Measurements from ENCODE around the gene FXYD4. TPM values are rescaled to one million over a fixed set of nuclear protein-coding genes. Genes with fewer than 3 reads are reported as not detected.

FXYD4 gene
- total RNA-seq, 5 donors from 2014 or later (not counting 1 experiment from before 2014, with no cell fraction given) = not detected

DNA sequence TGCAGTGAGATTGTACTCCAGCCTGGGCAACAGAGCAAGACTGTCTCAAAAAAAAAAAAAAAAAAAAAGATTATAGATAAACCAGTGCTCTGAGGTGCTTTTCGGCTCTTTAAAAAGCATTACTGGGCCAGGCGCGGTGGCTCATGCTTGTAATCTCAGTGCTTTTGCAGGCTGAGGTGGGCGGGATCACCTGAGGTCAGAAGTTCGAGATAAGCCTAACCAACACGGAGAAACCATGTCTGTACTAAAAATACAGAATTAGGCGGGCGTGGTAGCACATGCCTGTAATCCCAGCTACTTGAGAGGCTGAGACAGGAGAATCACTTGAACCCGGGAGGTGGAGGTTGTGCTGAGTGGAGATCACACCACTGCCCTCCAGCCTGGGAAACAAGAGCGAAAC is 44.1 kb downstream of the FXYD4 start:
- no peaks in the 10 kb centered on the region for H3K36me3 ChIP-seq (ENCODE audit: control insufficient read depth in 2 of 2, extremely low read depth in 1 of 2, insufficient read depth in 1 of 2, low read length in 1 of 2)
- no peaks in the 10 kb centered on the region for H3K27me3 Mint-ChIP-seq
- DNase-seq (no peak), ATAC-seq (replicated peaks in 1 of 4) (no peak)
- no peaks in the 10 kb centered on the region for H3K9me3 Mint-ChIP-seq
- H3K9me3 ChIP-seq = no peaks in the 10 kb centered on the region
- no peak overlapping the region for H3K4me3 Mint-ChIP-seq
- no peaks in the 10 kb centered on the region for H3K36me3 Mint-ChIP-seq
- H3K27me3 ChIP-seq (replicated peaks in 1 of 2; ENCODE audit: control insufficient read depth in 2 of 2, extremely low read depth in 1 of 2, insufficient read depth in 2 of 2, low read length in 1 of 2) = no peaks in the 10 kb centered on the region
- H3K4me1 Mint-ChIP-seq = peaks cover 27 to 29% (median 28%) of the 10 kb centered on the region in 3 donors
- ChIA-PET CTCF (no interaction called here), POLR2A (interaction anchor here in 1 of 2 donors (0.6 kb wide), 1 partner anchor 12 kb away, joined by 6 read pairs; no protein-coding TSS in a partner anchor)
- peaks cover 2 to 35% of the 10 kb centered on the region in 2 experiments for H3K4me1 ChIP-seq (ENCODE audit: control insufficient read depth in 1 of 2, extremely low read depth in 1 of 2, insufficient read depth in 2 of 2, low read length in 2 of 2)
- WGBS (ENCODE audit: insufficient coverage) = 86% methylated on average over 3 of the region's 10 CpGs
- H3K27ac ChIP-seq (ENCODE audit: low read length) = no peak overlapping the region
- H3K27ac Mint-ChIP-seq = no peak overlapping the region
- no peak overlapping the region for H3K4me3 ChIP-seq (ENCODE audit: control insufficient read depth in 1 of 2, extremely low read depth in 1 of 2, low read length in 1 of 2)

DNA sequence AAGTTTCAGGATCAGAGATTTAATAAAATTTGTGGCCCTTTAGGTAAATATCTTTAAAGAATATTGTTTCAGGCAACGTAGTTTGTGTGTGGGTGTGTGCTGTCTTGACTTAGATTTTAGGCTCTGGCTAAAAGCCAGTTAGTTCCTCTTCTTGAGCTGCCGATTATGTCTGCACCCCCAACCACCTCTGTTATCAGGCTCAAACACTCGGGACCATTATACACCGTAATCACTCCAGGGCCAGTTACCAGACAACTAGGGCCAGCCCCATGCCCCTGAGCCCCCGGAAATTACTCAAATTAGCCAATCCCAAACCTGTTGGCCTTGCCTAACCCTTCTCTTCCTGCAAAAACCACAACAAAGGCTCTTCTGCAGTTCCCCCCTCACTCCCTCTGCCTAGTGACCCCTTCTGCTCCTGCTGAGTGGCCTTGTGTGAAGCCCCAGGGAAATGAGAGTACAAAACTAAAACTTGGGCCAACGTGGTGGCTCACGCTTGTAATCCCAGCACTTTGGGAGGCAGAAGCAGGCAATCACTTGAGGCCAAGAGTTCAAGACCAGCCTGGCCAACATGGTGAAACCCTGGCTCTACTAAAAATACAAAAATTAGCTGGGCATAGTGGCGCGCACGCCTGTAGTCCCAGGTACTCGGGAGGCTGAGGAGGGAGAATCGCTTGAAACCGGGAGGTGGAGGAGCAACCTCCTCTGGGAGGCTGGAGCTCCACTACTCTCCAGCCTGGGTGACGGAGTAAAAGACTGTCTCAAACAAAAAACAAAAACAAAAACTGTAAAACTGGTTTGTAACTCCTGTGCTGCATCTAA is 46.7 kb downstream of the FXYD4 start:
- DNase-seq = peak in 22 of 35 experiments; percentile 7 to 70 (median 26)
- Histone ChIP-seq H3K4me3 (ENCODE audit: control insufficient read depth in 1 of 2, extremely low read depth in 1 of 2, low read length in 1 of 2) (no peak overlapping the region), H3K36me3 (ENCODE audit: control insufficient read depth in 2 of 2, extremely low read depth in 1 of 2, insufficient read depth in 1 of 2, low read length in 1 of 2) (no peaks in the 10 kb centered on the region), H3K4me1 (ENCODE audit: control insufficient read depth in 1 of 2, extremely low read depth in 1 of 2, insufficient read depth in 2 of 2, low read length in 2 of 2) (peaks cover 2 to 47% of the 10 kb centered on the region in 2 experiments), H3K9me3 (no peaks in the 10 kb centered on the region), H3K27ac (ENCODE audit: low read length) (peak overlapping the region; percentile 83), H3K27me3 (replicated peaks in 1 of 2; ENCODE audit: control insufficient read depth in 2 of 2, extremely low read depth in 1 of 2, insufficient read depth in 2 of 2, low read length in 1 of 2) (no peaks in the 10 kb centered on the region)
- ChIA-PET CTCF (no interaction called here), POLR2A (no interaction called here)
- Mint-ChIP-seq H3K27me3 (no peaks in the 10 kb centered on the region), H3K9me3 (no peaks in the 10 kb centered on the region), H3K4me1 (peaks cover 36 to 42% (median 37%) of the 10 kb centered on the region in 3 donors), H3K27ac (peak overlapping the region; percentile 91 to 93), H3K4me3 (peak overlapping the region; percentile 21 to 52 (median 24)), H3K36me3 (no peaks in the 10 kb centered on the region)
- peak in 3 of 4 experiments; percentile 2 to 10 (median 8) for ATAC-seq (replicated peaks in 1 of 4)
- WGBS (ENCODE audit: insufficient coverage) = 35% methylated on average over 7 of the region's 14 CpGs

DNA sequence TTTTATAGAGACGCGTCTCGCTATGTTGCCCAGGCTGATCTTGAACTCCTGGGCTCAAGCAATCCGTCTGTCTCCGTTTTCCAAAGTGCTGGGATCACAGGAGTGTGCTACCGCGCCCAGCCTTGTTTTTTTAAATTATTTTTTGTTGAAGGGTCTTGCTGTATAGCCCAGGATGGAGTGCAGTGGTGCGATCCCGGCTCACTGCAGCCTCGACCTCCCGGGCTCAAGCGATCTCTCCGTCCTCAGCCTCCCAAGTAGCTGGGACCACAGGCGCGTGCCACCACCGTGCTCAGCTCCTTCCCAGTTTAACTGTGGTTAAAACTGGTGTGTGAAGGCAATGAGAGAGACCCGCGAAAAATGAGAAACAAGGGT is 48.5 kb downstream of the FXYD4 start:
- Histone ChIP-seq H3K27ac (ENCODE audit: low read length) (peak overlapping the region; percentile 93), H3K9me3 (no peaks in the 10 kb centered on the region), H3K27me3 (replicated peaks in 1 of 2; ENCODE audit: control insufficient read depth in 2 of 2, extremely low read depth in 1 of 2, insufficient read depth in 2 of 2, low read length in 1 of 2) (no peaks in the 10 kb centered on the region), H3K4me3 (ENCODE audit: control insufficient read depth in 1 of 2, extremely low read depth in 1 of 2, low read length in 1 of 2) (peak overlapping the region; percentile 66 to 74), H3K4me1 (ENCODE audit: control insufficient read depth in 1 of 2, extremely low read depth in 1 of 2, insufficient read depth in 2 of 2, low read length in 2 of 2) (peaks cover 2 to 47% of the 10 kb centered on the region in 2 experiments), H3K36me3 (ENCODE audit: control insufficient read depth in 2 of 2, extremely low read depth in 1 of 2, insufficient read depth in 1 of 2, low read length in 1 of 2) (no peaks in the 10 kb centered on the region)
- DNase-seq (no peak), ATAC-seq (replicated peaks in 1 of 4) (no peak)
- Mint-ChIP-seq H3K4me3 (peak overlapping the region; percentile 66 to 96 (median 74)), H3K9me3 (no peaks in the 10 kb centered on the region), H3K4me1 (peaks cover 37 to 42% (median 38%) of the 10 kb centered on the region in 3 donors), H3K27ac (peak overlapping the region; percentile 86 to 90), H3K36me3 (no peaks in the 10 kb centered on the region), H3K27me3 (no peaks in the 10 kb centered on the region)
- POLR2A ChIA-PET = interaction anchor here in 1 of 2 donors (0.6 to 1.4 kb wide), 3 partner anchors 8 to 20 kb away, joined by 4 to 5 read pairs (median 4); partner anchors contain the start of gene ZNF487
- CTCF ChIA-PET = interaction anchor here in 1 of 2 donors (0.7 to 1.1 kb wide), 3 partner anchors 10 to 16 kb away, joined by 3 to 6 read pairs (median 4); no protein-coding TSS in a partner anchor
- WGBS (ENCODE audit: insufficient coverage) = 54% methylated on average over 13 of the region's 18 CpGs

DNA sequence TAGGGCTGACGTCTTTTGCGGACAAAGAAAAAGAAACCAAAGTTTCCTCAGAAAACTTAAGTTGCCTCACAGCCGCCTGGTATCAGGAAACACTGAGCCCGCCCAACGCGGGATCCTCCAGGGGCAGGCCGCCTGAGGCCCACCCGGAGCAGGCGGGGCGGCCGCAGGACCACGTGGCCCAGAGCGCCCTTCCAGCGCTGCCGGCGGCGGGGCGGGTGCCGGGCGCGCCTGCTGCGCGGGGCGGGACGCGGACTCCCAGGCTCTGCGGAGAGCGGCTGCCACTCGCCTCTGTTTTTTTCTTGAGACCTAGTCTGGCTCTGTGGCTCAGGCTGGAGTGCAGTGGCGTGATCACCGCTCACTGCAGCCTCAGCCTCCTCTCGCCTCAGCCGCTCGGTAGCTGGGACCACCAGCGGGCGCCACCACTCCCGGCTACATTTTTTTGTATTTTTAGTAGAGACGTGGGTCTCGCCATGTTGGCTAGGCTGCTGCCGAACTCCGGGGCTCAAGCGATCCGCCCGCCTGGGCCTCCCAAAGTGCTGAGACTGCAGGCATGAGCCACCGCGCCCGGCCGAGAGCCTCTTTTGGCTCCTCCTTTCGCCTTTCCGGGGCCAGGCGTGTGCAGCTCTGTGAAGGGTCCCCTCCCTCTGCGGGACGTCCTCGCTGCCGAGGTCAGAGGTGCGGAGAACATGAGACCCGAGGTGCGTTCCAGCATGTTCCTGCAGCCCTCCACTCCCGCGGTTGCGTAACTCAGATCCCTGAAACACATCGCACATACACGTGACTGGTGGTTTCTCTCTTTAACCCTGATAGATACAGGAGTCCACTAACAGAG is 49.1 kb downstream of the FXYD4 start:
- POLR2A ChIA-PET = interaction anchor here in 1 of 2 donors (0.5 to 1.4 kb wide), 3 partner anchors 16 to 26 kb away, joined by 3 to 5 read pairs (median 4); partner anchors contain the start of gene ZNF487
- WGBS (ENCODE audit: insufficient coverage) = under 1% methylated on average over 63 of the region's 63 CpGs

DNA sequence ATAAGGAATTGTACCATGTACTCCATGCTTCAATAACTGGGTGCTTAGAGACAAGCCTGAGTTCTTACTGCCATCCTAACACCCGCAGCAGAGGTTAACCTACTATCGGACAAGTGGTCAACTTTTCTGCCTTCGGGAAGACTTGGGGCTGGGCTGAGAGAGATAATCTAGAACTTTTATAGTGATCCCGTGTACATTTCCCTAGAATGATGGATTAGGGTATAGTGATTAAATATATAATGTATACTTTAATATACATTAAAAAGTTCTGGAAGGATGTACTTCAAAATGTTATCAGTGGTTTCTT is 49.7 kb downstream of the FXYD4 start:
- ATAC-seq (replicated peaks in 1 of 4) (no peak), DNase-seq (no peak)

More for the DNA sequence above, 49.1 kb downstream of the FXYD4 start:
- H3K4me1 ChIP-seq (ENCODE audit: control insufficient read depth in 1 of 2, extremely low read depth in 1 of 2, insufficient read depth in 2 of 2, low read length in 2 of 2) = peaks cover 2 to 48% of the 10 kb centered on the region in 2 experiments
- H3K27me3 ChIP-seq (replicated peaks in 1 of 2; ENCODE audit: control insufficient read depth in 2 of 2, extremely low read depth in 1 of 2, insufficient read depth in 2 of 2, low read length in 1 of 2) = no peaks in the 10 kb centered on the region
- no peaks in the 10 kb centered on the region for H3K36me3 ChIP-seq (ENCODE audit: control insufficient read depth in 2 of 2, extremely low read depth in 1 of 2, insufficient read depth in 1 of 2, low read length in 1 of 2)
- H3K9me3 Mint-ChIP-seq = no peaks in the 10 kb centered on the region
- CTCF ChIA-PET = interaction anchor here (0.5 to 1.1 kb wide), 4 partner anchors 11 to 27 kb away, joined by 3 to 6 read pairs (median 4); no protein-coding TSS in a partner anchor
- peak overlapping the region; percentile 88 to 96 (median 89) for H3K4me3 Mint-ChIP-seq
- peak overlapping the region; percentile 93 for H3K27ac ChIP-seq (ENCODE audit: low read length)
- peak overlapping the region; percentile 96 for H3K27ac Mint-ChIP-seq
- no peaks in the 10 kb centered on the region for H3K9me3 ChIP-seq
- H3K4me3 ChIP-seq (ENCODE audit: control insufficient read depth in 1 of 2, extremely low read depth in 1 of 2, low read length in 1 of 2) = peak overlapping the region; percentile 66 to 74
- no peaks in the 10 kb centered on the region for H3K27me3 Mint-ChIP-seq
- no peaks in the 10 kb centered on the region for H3K36me3 Mint-ChIP-seq
- ATAC-seq (replicated peaks in 1 of 4) = peak; percentile 92 to 95 (median 93)
- H3K4me1 Mint-ChIP-seq = peaks cover 41 to 42% (median 41%) of the 10 kb centered on the region in 3 donors
- DNase-seq = peak; percentile 65 to 91 (median 78)

More for the DNA sequence above, 49.7 kb downstream of the FXYD4 start:
- H3K9me3 Mint-ChIP-seq = no peaks in the 10 kb centered on the region
- H3K27me3 ChIP-seq (replicated peaks in 1 of 2; ENCODE audit: control insufficient read depth in 2 of 2, extremely low read depth in 1 of 2, insufficient read depth in 2 of 2, low read length in 1 of 2) = no peaks in the 10 kb centered on the region
- WGBS (ENCODE audit: insufficient coverage) = no CpG with 5 or more reads among the region's 4 CpGs
- peak overlapping the region; percentile 93 for H3K27ac ChIP-seq (ENCODE audit: low read length)
- peak overlapping the region; percentile 66 to 74 for H3K4me3 ChIP-seq (ENCODE audit: control insufficient read depth in 1 of 2, extremely low read depth in 1 of 2, low read length in 1 of 2)
- peak overlapping the region; percentile 96 for H3K27ac Mint-ChIP-seq
- no peaks in the 10 kb centered on the region for H3K36me3 ChIP-seq (ENCODE audit: control insufficient read depth in 2 of 2, extremely low read depth in 1 of 2, insufficient read depth in 1 of 2, low read length in 1 of 2)
- H3K27me3 Mint-ChIP-seq = no peaks in the 10 kb centered on the region
- peaks cover 45 to 47% (median 46%) of the 10 kb centered on the region in 3 donors for H3K4me1 Mint-ChIP-seq
- ChIA-PET POLR2A (interaction anchor here (0.5 to 0.6 kb wide), 2 partner anchors 15 to 27 kb away, joined by 3 read pairs; no protein-coding TSS in a partner anchor), CTCF (interaction anchor here in 1 of 2 donors (0.5 kb wide), 1 partner anchor 28 kb away, joined by 4 read pairs; no protein-coding TSS in a partner anchor)
- H3K36me3 Mint-ChIP-seq = no peaks in the 10 kb centered on the region
- peak overlapping the region; percentile 88 to 96 (median 89) for H3K4me3 Mint-ChIP-seq
- H3K4me1 ChIP-seq (ENCODE audit: control insufficient read depth in 1 of 2, extremely low read depth in 1 of 2, insufficient read depth in 2 of 2, low read length in 2 of 2) = peaks cover 4 to 54% of the 10 kb centered on the region in 2 experiments
- H3K9me3 ChIP-seq = no peaks in the 10 kb centered on the region

Measured in T-cell (primary cell).